Smooth muscle cell (in vitro differentiated cells): ENCODE measurements around the gene SURF4. TPM values are rescaled to one million over a fixed set of nuclear protein-coding genes. Genes with fewer than 3 reads are reported as not detected.

ENCODE experiments used
- DNase-seq: peaks from one replicate; lab custom pipeline; 2025; ENCODE audit not compliant: unreplicated experiment; lab: John Stamatoyannopoulos, UW
- H2AFZ ChIP-seq: fragments of 200-600 bp; sonication (generic); 2 replicates; pipeline ENCODE4 v1.6.0; 2016; ENCODE audit warnings: antibody characterized with exemption, low read depth, mild to moderate bottlenecking
- H3F3A ChIP-seq: fragments of 200-600 bp; sonication (generic); 2 replicates; pipeline ENCODE4 v1.6.0; 2017; ENCODE audit warnings: antibody characterized with exemption, low read depth
- H3K27ac ChIP-seq: fragments of 200-600 bp; sonication (generic); 2 replicates; pipeline ENCODE4 v1.5.1; 2016; ENCODE audit warnings: low read depth, mild to moderate bottlenecking
- H3K27me3 ChIP-seq: fragments of 200-600 bp; sonication (generic); 2 replicates; pipeline ENCODE4 v1.6.1; 2016; ENCODE audit warnings: low read depth, mild to moderate bottlenecking
- H3K36me3 ChIP-seq: fragments of 200-600 bp; sonication (generic); 2 replicates; pipeline ENCODE4 v1.5.1; 2016; ENCODE audit warnings: low read depth
- H3K4me1 ChIP-seq: fragments of 200-600 bp; sonication (generic); 2 replicates; pipeline ENCODE4 v1.5.1; 2016; ENCODE audit warnings: low read depth
- H3K4me2 ChIP-seq: fragments of 200-600 bp; sonication (generic); 2 replicates; pipeline ENCODE4 v1.6.0; 2016; ENCODE audit warnings: mild to moderate bottlenecking
- H3K4me3 ChIP-seq: fragments of 200-600 bp; sonication (generic); 2 replicates; pipeline ENCODE4 v1.5.1; 2016; ENCODE audit warnings: mild to moderate bottlenecking
- H3K79me2 ChIP-seq: fragments of 200-600 bp; sonication (generic); 2 replicates; pipeline ENCODE4 v1.6.0; 2016; ENCODE audit warnings: low read depth, mild to moderate bottlenecking
- H3K9ac ChIP-seq: fragments of 200-600 bp; sonication (generic); 2 replicates; pipeline ENCODE4 v1.6.0; 2016; ENCODE audit warnings: low read depth
- H3K9me3 ChIP-seq: fragments of 200-600 bp; sonication (generic); replicated peaks from 2 replicates; pipeline ENCODE4 v1.5.1; 2016; ENCODE audit warnings: low read depth
- H4K20me1 ChIP-seq: fragments of 200-600 bp; sonication (generic); 2 replicates; pipeline ENCODE4 v1.6.0; 2016; ENCODE audit warnings: low read depth
- WGBS: methylation state at CpG from one replicate; pipeline ENCODE4 v1.1.7; 2016; ENCODE audit warnings: low lambda C conversion rate; 5-methylcytosine and 5-hydroxymethylcytosine counted together
- polyA plus RNA-seq: library from polyadenylated mRNA; unstranded; fragments of >200 nt; fragmentation: Nextera tagmentation; extraction: Ambion mirVana; gene quantifications from 2 replicates; pipeline ENCODE4 v1.2.1, GENCODE V29; 2016
- total RNA-seq: library from RNA; depleted of rRNA; stranded (reverse); fragments of >200 nt; gene quantifications from 2 replicates; pipeline ENCODE4 v1.2.3, GENCODE V29; 2014
- TF ChIP-seq, protein P1 (sequence below): fragments of 200-600 bp; sonication (generic); IDR thresholded peaks from 2 replicates; pipeline ENCODE4 v1.5.1; 2017; ENCODE audit warnings: borderline replicate concordance, mild to moderate bottlenecking, antibody characterized with exemption; ENCODE audit not compliant: insufficient read depth, poor library complexity, severe bottlenecking

SURF4 gene
- total and polyA plus RNA-seq, 2 experiments from 2014 or later, result 353 to 396 TPM

- H3K27me3 ChIP-seq, result no peaks in the 10 kb centered on the region
- TF ChIP-seq, protein P1, sequence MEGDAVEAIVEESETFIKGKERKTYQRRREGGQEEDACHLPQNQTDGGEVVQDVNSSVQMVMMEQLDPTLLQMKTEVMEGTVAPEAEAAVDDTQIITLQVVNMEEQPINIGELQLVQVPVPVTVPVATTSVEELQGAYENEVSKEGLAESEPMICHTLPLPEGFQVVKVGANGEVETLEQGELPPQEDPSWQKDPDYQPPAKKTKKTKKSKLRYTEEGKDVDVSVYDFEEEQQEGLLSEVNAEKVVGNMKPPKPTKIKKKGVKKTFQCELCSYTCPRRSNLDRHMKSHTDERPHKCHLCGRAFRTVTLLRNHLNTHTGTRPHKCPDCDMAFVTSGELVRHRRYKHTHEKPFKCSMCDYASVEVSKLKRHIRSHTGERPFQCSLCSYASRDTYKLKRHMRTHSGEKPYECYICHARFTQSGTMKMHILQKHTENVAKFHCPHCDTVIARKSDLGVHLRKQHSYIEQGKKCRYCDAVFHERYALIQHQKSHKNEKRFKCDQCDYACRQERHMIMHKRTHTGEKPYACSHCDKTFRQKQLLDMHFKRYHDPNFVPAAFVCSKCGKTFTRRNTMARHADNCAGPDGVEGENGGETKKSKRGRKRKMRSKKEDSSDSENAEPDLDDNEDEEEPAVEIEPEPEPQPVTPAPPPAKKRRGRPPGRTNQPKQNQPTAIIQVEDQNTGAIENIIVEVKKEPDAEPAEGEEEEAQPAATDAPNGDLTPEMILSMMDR, result no peak
- peak within 1 kb of the TSS; percentile 85 for H3K9ac ChIP-seq
- peak within 1 kb of the TSS; percentile 95 for H3K4me3 ChIP-seq
- peak within 1 kb of the TSS; percentile 61 for H3K27ac ChIP-seq
- peak within 1 kb of the TSS; percentile 78 for H2AFZ ChIP-seq
- WGBS, result under 1% methylated on average over 61 of the region's 75 CpGs
- peaks cover 4% of the 10 kb centered on the region for H3F3A ChIP-seq
- peak; percentile 60 for DNase-seq
- H3K36me3 ChIP-seq, result no peaks in the 10 kb centered on the region
- no peaks in the 10 kb centered on the region for H4K20me1 ChIP-seq
- H3K4me1 ChIP-seq, result peaks cover 18% of the 10 kb centered on the region
- peaks cover 42% of the 10 kb centered on the region for H3K79me2 ChIP-seq
- peak within 1 kb of the TSS; percentile 97 for H3K4me2 ChIP-seq
- no peaks in the 10 kb centered on the region for H3K9me3 ChIP-seq
These were observed 41.9 kb upstream of the SURF4 start, which contains the start of gene REXO4 for GRCh38 chr9:133417541-133418461. Gene REXO4 (minus strand): TSS chr9:133418010. CDS start chr9:133417844, 166 bp downstream.

- no peaks in the 10 kb centered on the region for H3K27me3 ChIP-seq
- TF ChIP-seq, protein P1, result no peak
- H3K36me3 ChIP-seq, result peaks cover 4% of the 10 kb centered on the region
- H3K9me3 ChIP-seq, result no peaks in the 10 kb centered on the region
- H3K4me2 ChIP-seq, result no peak overlapping the region
- DNase-seq, result no peak
- no peaks in the 10 kb centered on the region for H4K20me1 ChIP-seq
- H3K27ac ChIP-seq, result no peak overlapping the region
- peaks cover 18% of the 10 kb centered on the region for H3K4me1 ChIP-seq
- no peak overlapping the region for H2AFZ ChIP-seq
- H3F3A ChIP-seq, result peaks cover 4% of the 10 kb centered on the region
- no peak overlapping the region for H3K4me3 ChIP-seq
- 94% methylated on average over 1 of the region's 1 CpG for WGBS
- H3K79me2 ChIP-seq, result peaks cover 42% of the 10 kb centered on the region
- H3K9ac ChIP-seq, result no peak overlapping the region
These were observed 39.3 kb upstream of the SURF4 start for GRCh38 chr9:133415170-133415569.

DNA sequence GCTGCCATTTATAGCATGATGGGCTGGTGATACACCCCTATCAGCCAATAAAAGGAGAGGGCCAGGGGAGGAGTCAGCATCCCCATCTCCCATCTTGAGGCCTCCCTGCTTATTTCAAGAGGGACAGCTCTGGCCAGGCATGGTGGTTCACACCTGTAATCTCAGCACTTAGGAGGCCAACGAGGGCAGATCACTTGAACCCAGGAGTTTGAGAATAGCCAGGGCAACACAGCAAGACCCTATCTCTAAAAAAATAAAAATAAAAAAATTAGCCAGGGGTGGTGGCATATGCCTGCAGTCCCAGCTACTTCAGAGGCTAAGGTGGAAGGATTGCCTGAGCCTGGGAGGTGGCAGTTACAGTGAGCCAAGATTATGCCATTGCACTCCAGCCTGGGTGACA, 32.2 kb upstream of the SURF4 start:
- H3K36me3 ChIP-seq, result peaks cover 10% of the 10 kb centered on the region
- DNase-seq, result no peak
- WGBS, result 94% methylated on average over 1 of the region's 1 CpG
- H3K79me2 ChIP-seq, result no peaks in the 10 kb centered on the region
- peaks cover 10% of the 10 kb centered on the region for H4K20me1 ChIP-seq
- H3K9ac ChIP-seq, result no peak overlapping the region
- H3K4me2 ChIP-seq, result no peak overlapping the region
- H2AFZ ChIP-seq, result no peak overlapping the region
- H3K4me1 ChIP-seq, result no peaks in the 10 kb centered on the region
- H3K9me3 ChIP-seq, result no peaks in the 10 kb centered on the region
- no peak overlapping the region for H3K27ac ChIP-seq
- no peaks in the 10 kb centered on the region for H3F3A ChIP-seq
- H3K27me3 ChIP-seq, result no peaks in the 10 kb centered on the region
- TF ChIP-seq, protein P1, result no peak
- no peak overlapping the region for H3K4me3 ChIP-seq
